HepG2 (cell line): ENCODE results near the gene NGB.

Source experiments
- EZH2 ChIP-seq: conservative IDR thresholded peaks from 2 replicates; pipeline ENCODE4 v1.6.1; 2012; ENCODE audit warnings: mild to moderate bottlenecking, low read depth, low read length, moderate library complexity
- MEF2D ChIP-seq: sonication (generic); formaldehyde crosslinking; IDR thresholded peaks from 2 replicates; pipeline ENCODE4 v1.5.1; 2020; ENCODE audit warnings: mild to moderate bottlenecking, missing genetic modification reagents
- ONECUT2 ChIP-seq: sonication (generic); formaldehyde crosslinking; IDR thresholded peaks from 2 replicates; pipeline ENCODE4 v1.4.0; 2020; ENCODE audit warnings: missing genetic modification reagents
- PAF1 ChIP-seq: IDR thresholded peaks from 2 replicates; pipeline ENCODE4 v1.6.1; 2016; ENCODE audit warnings: missing genetic modification reagents, missing compliant biosample characterization
- PCBP1 ChIP-seq: fragments of 200-400 bp; formaldehyde crosslinking; IDR thresholded peaks from 2 replicates; pipeline ENCODE4 v1.6.1; 2017; ENCODE audit warnings: mild to moderate bottlenecking, low read depth, low read length, borderline replicate concordance
- POLR2A ChIP-seq, 2 experiments: IDR thresholded peaks; 2 replicates each; pipeline ENCODE4 v1.6.1; 2011; ENCODE audit warnings: low read depth in 2 of 2, low read length in 2 of 2, mild to moderate bottlenecking in 1 of 2, moderate library complexity in 1 of 2; ENCODE audit not compliant: insufficient read depth in 1 of 2
- POLR2AphosphoS5 ChIP-seq: IDR thresholded peaks from 2 replicates; pipeline ENCODE4 v1.6.1; 2012; ENCODE audit warnings: low read depth, low read length
- U2AF2 ChIP-seq: fragments of 200-400 bp; formaldehyde crosslinking; IDR thresholded peaks from 2 replicates; pipeline ENCODE4 v1.6.1; 2017; ENCODE audit warnings: low read depth, mild to moderate bottlenecking, low read length
- ZNF20 ChIP-seq: sonication (generic); formaldehyde crosslinking; IDR thresholded peaks from 2 replicates; pipeline ENCODE4 v1.4.0; 2020; ENCODE audit warnings: mild to moderate bottlenecking, moderate library complexity, missing genetic modification reagents
- ZNF747 ChIP-seq: sonication (generic); formaldehyde crosslinking; IDR thresholded peaks from 2 replicates; pipeline ENCODE4 v1.8.1; 2023; ENCODE audit warnings: missing genetic modification reagents, mild to moderate bottlenecking, borderline replicate concordance
- TF ChIP-seq, protein P1 (sequence below): sonication (generic); formaldehyde crosslinking; IDR thresholded peaks from 2 replicates; pipeline ENCODE4 v1.5.0; 2020; ENCODE audit warnings: mild to moderate bottlenecking, missing genetic modification reagents, moderate library complexity
- TF ChIP-seq, protein P2 (sequence below): IDR thresholded peaks from 2 replicates; pipeline ENCODE4 v1.6.1; 2012; ENCODE audit warnings: low read length, improper control_type of control experiment
- TF ChIP-seq, protein P3 (sequence below): sonication (generic); formaldehyde crosslinking; IDR thresholded peaks from 2 replicates; pipeline ENCODE4 v1.4.0; 2020; ENCODE audit warnings: missing genetic modification reagents, mild to moderate bottlenecking, borderline replicate concordance
- TF ChIP-seq, protein P4 (sequence below): sonication (generic); formaldehyde crosslinking; IDR thresholded peaks from 2 replicates; pipeline ENCODE4 v1.5.1; 2020; ENCODE audit warnings: mild to moderate bottlenecking, missing genetic modification reagents, moderate library complexity

DNA sequence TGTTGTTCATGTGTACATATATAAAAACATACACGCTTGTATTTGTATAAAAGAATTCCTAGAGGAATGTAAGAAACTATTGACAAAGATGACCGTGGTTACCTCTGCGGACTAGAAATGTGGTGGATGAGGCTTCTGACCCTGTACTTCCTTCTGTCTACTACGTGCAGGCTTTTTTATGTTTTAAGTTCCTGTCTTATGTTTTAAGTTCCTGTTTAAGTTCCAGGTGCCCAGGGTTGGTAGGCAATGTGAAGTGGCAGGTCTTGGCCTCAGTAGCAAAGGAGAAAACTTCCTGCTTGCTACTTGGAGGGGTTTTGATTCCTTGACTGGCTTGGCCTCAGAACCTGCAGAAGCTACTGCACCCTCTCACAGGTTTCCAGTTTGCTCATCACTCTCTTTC, 38.1 kb upstream of the NGB start:
- TF ChIP-seq, protein P1, sequence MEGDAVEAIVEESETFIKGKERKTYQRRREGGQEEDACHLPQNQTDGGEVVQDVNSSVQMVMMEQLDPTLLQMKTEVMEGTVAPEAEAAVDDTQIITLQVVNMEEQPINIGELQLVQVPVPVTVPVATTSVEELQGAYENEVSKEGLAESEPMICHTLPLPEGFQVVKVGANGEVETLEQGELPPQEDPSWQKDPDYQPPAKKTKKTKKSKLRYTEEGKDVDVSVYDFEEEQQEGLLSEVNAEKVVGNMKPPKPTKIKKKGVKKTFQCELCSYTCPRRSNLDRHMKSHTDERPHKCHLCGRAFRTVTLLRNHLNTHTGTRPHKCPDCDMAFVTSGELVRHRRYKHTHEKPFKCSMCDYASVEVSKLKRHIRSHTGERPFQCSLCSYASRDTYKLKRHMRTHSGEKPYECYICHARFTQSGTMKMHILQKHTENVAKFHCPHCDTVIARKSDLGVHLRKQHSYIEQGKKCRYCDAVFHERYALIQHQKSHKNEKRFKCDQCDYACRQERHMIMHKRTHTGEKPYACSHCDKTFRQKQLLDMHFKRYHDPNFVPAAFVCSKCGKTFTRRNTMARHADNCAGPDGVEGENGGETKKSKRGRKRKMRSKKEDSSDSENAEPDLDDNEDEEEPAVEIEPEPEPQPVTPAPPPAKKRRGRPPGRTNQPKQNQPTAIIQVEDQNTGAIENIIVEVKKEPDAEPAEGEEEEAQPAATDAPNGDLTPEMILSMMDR: no peak
- no peak for TF ChIP-seq ZNF747 (CRISPR knock-in tag)
- no peak for TF ChIP-seq POLR2AphosphoS5
- no peak for TF ChIP-seq PAF1 (CRISPR knock-in tag)
- no peak for TF ChIP-seq PCBP1
- TF ChIP-seq, protein P2, sequence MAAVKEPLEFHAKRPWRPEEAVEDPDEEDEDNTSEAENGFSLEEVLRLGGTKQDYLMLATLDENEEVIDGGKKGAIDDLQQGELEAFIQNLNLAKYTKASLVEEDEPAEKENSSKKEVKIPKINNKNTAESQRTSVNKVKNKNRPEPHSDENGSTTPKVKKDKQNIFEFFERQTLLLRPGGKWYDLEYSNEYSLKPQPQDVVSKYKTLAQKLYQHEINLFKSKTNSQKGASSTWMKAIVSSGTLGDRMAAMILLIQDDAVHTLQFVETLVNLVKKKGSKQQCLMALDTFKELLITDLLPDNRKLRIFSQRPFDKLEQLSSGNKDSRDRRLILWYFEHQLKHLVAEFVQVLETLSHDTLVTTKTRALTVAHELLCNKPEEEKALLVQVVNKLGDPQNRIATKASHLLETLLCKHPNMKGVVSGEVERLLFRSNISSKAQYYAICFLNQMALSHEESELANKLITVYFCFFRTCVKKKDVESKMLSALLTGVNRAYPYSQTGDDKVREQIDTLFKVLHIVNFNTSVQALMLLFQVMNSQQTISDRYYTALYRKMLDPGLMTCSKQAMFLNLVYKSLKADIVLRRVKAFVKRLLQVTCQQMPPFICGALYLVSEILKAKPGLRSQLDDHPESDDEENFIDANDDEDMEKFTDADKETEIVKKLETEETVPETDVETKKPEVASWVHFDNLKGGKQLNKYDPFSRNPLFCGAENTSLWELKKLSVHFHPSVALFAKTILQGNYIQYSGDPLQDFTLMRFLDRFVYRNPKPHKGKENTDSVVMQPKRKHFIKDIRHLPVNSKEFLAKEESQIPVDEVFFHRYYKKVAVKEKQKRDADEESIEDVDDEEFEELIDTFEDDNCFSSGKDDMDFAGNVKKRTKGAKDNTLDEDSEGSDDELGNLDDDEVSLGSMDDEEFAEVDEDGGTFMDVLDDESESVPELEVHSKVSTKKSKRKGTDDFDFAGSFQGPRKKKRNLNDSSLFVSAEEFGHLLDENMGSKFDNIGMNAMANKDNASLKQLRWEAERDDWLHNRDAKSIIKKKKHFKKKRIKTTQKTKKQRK: no peak
- TF ChIP-seq, protein P3, sequence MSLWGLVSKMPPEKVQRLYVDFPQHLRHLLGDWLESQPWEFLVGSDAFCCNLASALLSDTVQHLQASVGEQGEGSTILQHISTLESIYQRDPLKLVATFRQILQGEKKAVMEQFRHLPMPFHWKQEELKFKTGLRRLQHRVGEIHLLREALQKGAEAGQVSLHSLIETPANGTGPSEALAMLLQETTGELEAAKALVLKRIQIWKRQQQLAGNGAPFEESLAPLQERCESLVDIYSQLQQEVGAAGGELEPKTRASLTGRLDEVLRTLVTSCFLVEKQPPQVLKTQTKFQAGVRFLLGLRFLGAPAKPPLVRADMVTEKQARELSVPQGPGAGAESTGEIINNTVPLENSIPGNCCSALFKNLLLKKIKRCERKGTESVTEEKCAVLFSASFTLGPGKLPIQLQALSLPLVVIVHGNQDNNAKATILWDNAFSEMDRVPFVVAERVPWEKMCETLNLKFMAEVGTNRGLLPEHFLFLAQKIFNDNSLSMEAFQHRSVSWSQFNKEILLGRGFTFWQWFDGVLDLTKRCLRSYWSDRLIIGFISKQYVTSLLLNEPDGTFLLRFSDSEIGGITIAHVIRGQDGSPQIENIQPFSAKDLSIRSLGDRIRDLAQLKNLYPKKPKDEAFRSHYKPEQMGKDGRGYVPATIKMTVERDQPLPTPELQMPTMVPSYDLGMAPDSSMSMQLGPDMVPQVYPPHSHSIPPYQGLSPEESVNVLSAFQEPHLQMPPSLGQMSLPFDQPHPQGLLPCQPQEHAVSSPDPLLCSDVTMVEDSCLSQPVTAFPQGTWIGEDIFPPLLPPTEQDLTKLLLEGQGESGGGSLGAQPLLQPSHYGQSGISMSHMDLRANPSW (CRISPR knock-in tag): no peak
- TF ChIP-seq, protein P4, sequence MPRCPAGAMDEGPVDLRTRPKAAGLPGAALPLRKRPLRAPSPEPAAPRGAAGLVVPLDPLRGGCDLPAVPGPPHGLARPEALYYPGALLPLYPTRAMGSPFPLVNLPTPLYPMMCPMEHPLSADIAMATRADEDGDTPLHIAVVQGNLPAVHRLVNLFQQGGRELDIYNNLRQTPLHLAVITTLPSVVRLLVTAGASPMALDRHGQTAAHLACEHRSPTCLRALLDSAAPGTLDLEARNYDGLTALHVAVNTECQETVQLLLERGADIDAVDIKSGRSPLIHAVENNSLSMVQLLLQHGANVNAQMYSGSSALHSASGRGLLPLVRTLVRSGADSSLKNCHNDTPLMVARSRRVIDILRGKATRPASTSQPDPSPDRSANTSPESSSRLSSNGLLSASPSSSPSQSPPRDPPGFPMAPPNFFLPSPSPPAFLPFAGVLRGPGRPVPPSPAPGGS (CRISPR knock-in tag): no peak
- TF ChIP-seq MEF2D (CRISPR knock-in tag): no peak
- no peak for TF ChIP-seq POLR2A (IDR thresholded peaks at IDR 0.05; ENCODE audit: insufficient read depth in 1 of 2, low read depth in 2 of 2, low read length in 2 of 2)
- TF ChIP-seq U2AF2: no peak
- no peak for TF ChIP-seq ZNF20 (CRISPR knock-in tag)
- no peak for TF ChIP-seq EZH2
- no peak for TF ChIP-seq ONECUT2 (CRISPR knock-in tag)
